ENCODE measurements around the gene TUFM. TPM values are rescaled to one million over a fixed set of nuclear protein-coding genes. Genes with fewer than 3 reads are reported as not detected.
A peak's percentile ranks its signal among the peaks of the same experiment; 100 is the strongest.

Gene TUFM
- total and polyA plus RNA-seq, 2 of the 8 experiments (the other 6 are each of a cell fraction or from before 2014, with no cell fraction given): 216 to 249 TPM

DNA sequence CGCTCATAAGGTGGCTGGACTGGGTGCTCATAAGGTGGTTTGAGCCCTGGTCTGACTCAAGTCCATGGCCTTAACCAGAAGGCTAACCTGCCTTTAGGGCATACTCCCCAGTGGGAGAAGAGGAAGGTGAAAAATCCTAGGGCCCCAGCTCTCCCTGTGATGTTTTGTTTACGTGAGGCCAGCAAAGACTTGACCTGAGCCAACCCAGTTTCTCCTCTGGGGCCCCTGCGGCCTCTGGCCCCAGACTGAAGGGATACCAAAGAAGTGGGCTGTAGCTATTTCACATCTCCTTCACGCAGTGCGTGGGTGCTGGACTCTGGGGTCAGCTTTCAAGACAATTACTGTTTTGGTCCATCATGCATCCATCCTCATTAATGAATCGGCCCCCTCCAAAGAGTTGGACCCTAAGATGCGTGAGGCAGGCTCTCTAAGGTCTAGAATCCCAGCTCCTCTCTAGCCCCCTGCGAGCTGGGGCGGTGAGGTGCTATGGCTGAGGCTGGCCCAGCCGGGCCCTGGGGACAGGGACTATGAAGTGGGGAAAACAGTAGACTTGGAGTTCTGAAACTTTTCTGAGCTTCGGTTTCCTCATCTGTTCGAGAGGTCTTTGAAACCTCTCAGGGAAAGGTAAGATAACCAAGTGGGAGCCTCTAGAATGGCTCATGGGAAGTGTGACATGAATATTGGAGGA, 19.0 kb upstream of the TUFM start:
- no peak overlapping the region for H2AK5ac ChIP-seq (ENCODE audit: low read depth, low read length)
- no peak overlapping the region for H3K56ac ChIP-seq (replicated peaks; ENCODE audit: insufficient read length, low read depth, low read length)
- no peak overlapping the region for H3K9ac ChIP-seq (replicated peaks in 1 of 4; ENCODE audit: extremely low read depth in 1 of 4, low read depth in 3 of 4, low read length in 3 of 4)
- H3K4me1 ChIP-seq (replicated peaks in 1 of 4; ENCODE audit: control insufficient read depth in 3 of 4, insufficient read depth in 4 of 4, low read length in 3 of 4): peaks cover 0 to 8% (median 3%) of the 10 kb centered on the region in 4 experiments; a peak in 6 of 7 replicates
- 92% methylated on average over 12 of the region's 12 CpGs; no CpG with 5 or more reads in 1 of the 2 experiments for WGBS, 2 experiments (ENCODE audit: extremely low coverage in 1 of 2, insufficient coverage in 1 of 2, insufficient read length in 1 of 2, insufficient replicate concordance in 2 of 2, low coverage in 1 of 2, low lambda C conversion rate in 2 of 2, missing lambda C conversion rate in 1 of 2)
- no peak overlapping the region for H3K18ac ChIP-seq (ENCODE audit: extremely low read depth, low read length)
- peak overlapping the region; percentile 96 to 97; a peak in 3 of 4 replicates for H3K4me2 ChIP-seq (ENCODE audit: insufficient read depth in 1 of 2, low read depth in 2 of 2, low read length in 2 of 2)
- ChIA-PET CTCF (ENCODE audit: partially characterized antibody) (interaction anchor here (0.8 to 5.3 kb wide), 8 partner anchors 10 to 116 kb away, joined by 3 to 42 read pairs (median 6); partner anchors contain the start of gene TUFM), POLR2A (ENCODE audit: partially characterized antibody) (interaction anchor here (0.8 to 7.5 kb wide), 13 partner anchors 9 to 112 kb away, joined by 3 to 159 read pairs (median 13); partner anchors contain the start of genes ATP2A1, ATXN2L, NFATC2IP and RABEP2)
- H3K9me3 ChIP-seq (ENCODE audit: insufficient read depth in 2 of 2, low read depth in 1 of 2, low read length in 1 of 2): no peaks in the 10 kb centered on the region
- peaks cover 18% of the 10 kb centered on the region for H3K79me1 ChIP-seq (ENCODE audit: low read depth, low read length)
- H3K14ac ChIP-seq (ENCODE audit: insufficient read length): no peak overlapping the region
- peaks cover 2 to 10% of the 10 kb centered on the region in 2 experiments for H4K20me1 ChIP-seq (replicated peaks in 1 of 2; ENCODE audit: control insufficient read depth in 1 of 2, insufficient read depth in 2 of 2, low read length in 2 of 2)
- peak overlapping the region in 2 of 4 experiments; percentile 86 to 87; a peak in 4 of 8 replicates for H3K4me3 ChIP-seq (ENCODE audit: extremely low read depth in 1 of 4, insufficient read depth in 2 of 4, low read depth in 3 of 4, low read length in 4 of 4)
- peaks cover 3 to 19% of the 10 kb centered on the region in 2 experiments; a peak in 3 of 4 replicates for H3K79me2 ChIP-seq (ENCODE audit: control insufficient read depth in 1 of 2, insufficient read depth in 2 of 2, low read length in 2 of 2)
- H2BK20ac ChIP-seq (ENCODE audit: low read length): no peak overlapping the region
- peaks cover 8% of the 10 kb centered on the region for H3K23me2 ChIP-seq (ENCODE audit: low read depth, low read length)
- no peak overlapping the region for H3K27ac ChIP-seq (ENCODE audit: low read depth, low read length)
- H3K23ac ChIP-seq (ENCODE audit: insufficient read length): no peak overlapping the region
- no peak overlapping the region for H4K5ac ChIP-seq (ENCODE audit: insufficient read length, low read depth, low read length)
- FAIRE-seq: no peak
- DNase-seq (ENCODE audit: low read depth in 1 of 2, low spot score in 2 of 2): no peak
- H2AFZ ChIP-seq (ENCODE audit: low read length): no peak overlapping the region
- no peak overlapping the region for H2BK12ac ChIP-seq (ENCODE audit: low read depth, low read length)
- H2BK5ac ChIP-seq (ENCODE audit: low read depth, low read length): no peak overlapping the region
- H3K36me3 ChIP-seq (ENCODE audit: control insufficient read depth in 2 of 4, insufficient read depth in 4 of 4, low read length in 3 of 4): peaks cover 16 to 29% (median 25%) of the 10 kb centered on the region in 4 experiments
- H3K4ac ChIP-seq (replicated peaks; ENCODE audit: insufficient read length, low read depth, low read length): no peak overlapping the region
- H3K27me3 ChIP-seq (replicated peaks in 1 of 4; ENCODE audit: control insufficient read depth in 3 of 4, extremely low read depth in 1 of 4, insufficient read depth in 3 of 4, low read length in 3 of 4): no peaks in the 10 kb centered on the region
- H4K91ac ChIP-seq (replicated peaks; ENCODE audit: insufficient read length, low read length): no peak overlapping the region
- no peak overlapping the region for H4K8ac ChIP-seq (ENCODE audit: extremely low read depth, insufficient read depth, low read length)
- H2BK120ac ChIP-seq (replicated peaks; ENCODE audit: low read depth, low read length): no peak overlapping the region
- no peak overlapping the region for H2BK15ac ChIP-seq (ENCODE audit: low read length)
- TF ChIP-seq SIN3A (conservative IDR thresholded peaks at IDR 0.05 in 1 of 2, IDR thresholded peaks at IDR 0.05 in 1 of 2; ENCODE audit: low read depth in 1 of 2, low read length in 2 of 2) (no peak), CBX8 (IDR thresholded peaks at IDR 0.05; ENCODE audit: borderline replicate concordance, low read depth, low read length) (no peak), PHF8 (conservative IDR thresholded peaks at IDR 0.05; ENCODE audit: low read depth, low read length) (no peak), SRF (IDR thresholded peaks at IDR 0.05; ENCODE audit: low read depth, low read length) (no peak), FOSL1 (IDR thresholded peaks at IDR 0.05; ENCODE audit: insufficient read depth, low read depth, low read length) (no peak), SP4 (IDR thresholded peaks at IDR 0.05; ENCODE audit: low read length) (no peak), RNF2 (IDR thresholded peaks at IDR 0.05; ENCODE audit: borderline replicate concordance, low read depth, low read length, missing control alignments, poor library complexity, severe bottlenecking) (no peak)
- TF ChIP-seq, protein P1, sequence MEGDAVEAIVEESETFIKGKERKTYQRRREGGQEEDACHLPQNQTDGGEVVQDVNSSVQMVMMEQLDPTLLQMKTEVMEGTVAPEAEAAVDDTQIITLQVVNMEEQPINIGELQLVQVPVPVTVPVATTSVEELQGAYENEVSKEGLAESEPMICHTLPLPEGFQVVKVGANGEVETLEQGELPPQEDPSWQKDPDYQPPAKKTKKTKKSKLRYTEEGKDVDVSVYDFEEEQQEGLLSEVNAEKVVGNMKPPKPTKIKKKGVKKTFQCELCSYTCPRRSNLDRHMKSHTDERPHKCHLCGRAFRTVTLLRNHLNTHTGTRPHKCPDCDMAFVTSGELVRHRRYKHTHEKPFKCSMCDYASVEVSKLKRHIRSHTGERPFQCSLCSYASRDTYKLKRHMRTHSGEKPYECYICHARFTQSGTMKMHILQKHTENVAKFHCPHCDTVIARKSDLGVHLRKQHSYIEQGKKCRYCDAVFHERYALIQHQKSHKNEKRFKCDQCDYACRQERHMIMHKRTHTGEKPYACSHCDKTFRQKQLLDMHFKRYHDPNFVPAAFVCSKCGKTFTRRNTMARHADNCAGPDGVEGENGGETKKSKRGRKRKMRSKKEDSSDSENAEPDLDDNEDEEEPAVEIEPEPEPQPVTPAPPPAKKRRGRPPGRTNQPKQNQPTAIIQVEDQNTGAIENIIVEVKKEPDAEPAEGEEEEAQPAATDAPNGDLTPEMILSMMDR (IDR thresholded peaks at IDR 0.05; ENCODE audit: control extremely low read depth in 1 of 3, insufficient read depth in 1 of 3, low read depth in 1 of 3, low read length in 3 of 3): no peak

All from H1 (cell line).